Renal cortical epithelial cell (primary cell): Measurements from ENCODE around the gene CDH24. TPM values are rescaled to one million over a fixed set of nuclear protein-coding genes. Genes with fewer than 3 reads are reported as not detected.
"Not testable (repeated sequence)": the region's sequence is repeated elsewhere in the genome, so short reads cannot be mapped to it uniquely, and the experiment has no call there.

Experiments used
- DNase-seq: peaks from one replicate; pipeline ENCODE4 v3.0.0-alpha.2; 2011; ENCODE audit warnings: low read depth
- total RNA-seq: library from RNA; depleted of rRNA; stranded (reverse); fragments of >200 nt; gene quantifications from 2 replicates; pipeline ENCODE4 v1.2.3, GENCODE V29; 2014

Gene CDH24
- total RNA-seq, 1 donor from 2014 or later: 6.1 TPM

GRCh38 chr14:23018107-23018506 lies 39.2 kb downstream of the CDH24 start:
- no peak for DNase-seq

GRCh38 chr14:23017091-23017490 lies 40.2 kb downstream of the CDH24 start:
- no peak for DNase-seq

GRCh38 chr14:23015618-23016017 lies 41.7 kb downstream of the CDH24 start:
- no peak for DNase-seq

GRCh38 chr14:23013749-23014054 lies 43.6 kb downstream of the CDH24 start:
- not testable (repeated sequence) for DNase-seq

DNA sequence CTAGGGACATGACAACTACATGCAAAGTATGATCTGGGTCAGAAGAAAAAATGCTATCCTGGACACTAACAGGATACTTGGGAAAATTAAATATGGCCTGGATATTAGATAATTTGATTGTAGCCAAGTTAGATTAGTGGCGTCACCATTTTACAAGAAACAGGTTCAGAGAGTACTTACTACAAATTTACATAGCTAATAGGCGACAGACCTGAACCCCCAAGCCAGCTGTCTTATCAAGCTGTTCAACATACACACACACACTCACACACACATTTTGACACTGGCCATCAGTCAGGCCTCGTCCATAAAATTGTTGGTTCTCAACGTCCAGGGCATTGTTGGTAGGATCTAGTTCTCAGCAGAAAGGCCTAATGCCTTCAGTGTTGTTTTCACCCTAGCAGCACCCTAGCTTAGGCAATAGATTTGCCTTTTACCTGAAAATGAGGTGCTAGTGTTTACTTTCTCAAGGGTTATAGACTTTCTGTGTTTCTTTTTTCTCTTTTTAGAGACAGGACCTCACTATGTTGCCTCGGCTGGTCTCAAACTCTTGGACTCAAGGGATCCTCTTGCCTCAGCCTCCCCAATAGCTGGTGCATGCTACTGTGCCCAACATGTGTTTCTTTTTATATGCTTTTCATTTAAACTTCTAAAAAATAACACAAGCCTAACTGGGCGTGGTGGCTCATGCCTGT lies 44.1 kb downstream of the CDH24 start:
- DNase-seq: no peak

GRCh38 chr14:23009939-23010726 lies 47.2 kb downstream of the CDH24 start, which contains the start of gene C14orf93:
C14orf93 (minus strand) TSS chr14:23010143; CDS start chr14:22999023, 11,120 bp downstream.
- DNase-seq: peak; percentile 28

DNA sequence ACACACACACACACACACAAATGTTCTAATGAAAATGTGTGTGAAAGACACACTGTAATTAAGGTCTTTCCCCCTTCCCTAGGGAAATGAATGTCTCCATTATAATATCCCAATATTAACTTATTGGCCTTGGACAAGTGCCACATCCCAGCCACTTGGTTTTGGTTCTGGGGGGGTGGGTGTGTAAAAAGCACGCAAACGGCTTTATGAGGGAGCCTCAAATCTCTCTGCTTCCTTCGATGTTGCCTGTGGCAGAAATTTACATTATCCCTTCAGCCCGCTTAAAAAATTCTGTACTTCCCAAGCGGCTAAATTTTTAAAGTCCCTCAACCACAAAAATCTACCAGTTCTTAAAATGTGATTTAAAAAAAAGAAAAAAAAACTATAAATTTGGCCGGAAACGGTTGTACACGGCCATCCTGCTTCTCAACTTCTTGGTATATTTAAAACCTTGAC lies 47.8 kb downstream of the CDH24 start:
- DNase-seq: no peak

- DNase-seq: no peak
Observed at GRCh38 chr14:23008831-23009230, 48.5 kb downstream of the CDH24 start.

DNA sequence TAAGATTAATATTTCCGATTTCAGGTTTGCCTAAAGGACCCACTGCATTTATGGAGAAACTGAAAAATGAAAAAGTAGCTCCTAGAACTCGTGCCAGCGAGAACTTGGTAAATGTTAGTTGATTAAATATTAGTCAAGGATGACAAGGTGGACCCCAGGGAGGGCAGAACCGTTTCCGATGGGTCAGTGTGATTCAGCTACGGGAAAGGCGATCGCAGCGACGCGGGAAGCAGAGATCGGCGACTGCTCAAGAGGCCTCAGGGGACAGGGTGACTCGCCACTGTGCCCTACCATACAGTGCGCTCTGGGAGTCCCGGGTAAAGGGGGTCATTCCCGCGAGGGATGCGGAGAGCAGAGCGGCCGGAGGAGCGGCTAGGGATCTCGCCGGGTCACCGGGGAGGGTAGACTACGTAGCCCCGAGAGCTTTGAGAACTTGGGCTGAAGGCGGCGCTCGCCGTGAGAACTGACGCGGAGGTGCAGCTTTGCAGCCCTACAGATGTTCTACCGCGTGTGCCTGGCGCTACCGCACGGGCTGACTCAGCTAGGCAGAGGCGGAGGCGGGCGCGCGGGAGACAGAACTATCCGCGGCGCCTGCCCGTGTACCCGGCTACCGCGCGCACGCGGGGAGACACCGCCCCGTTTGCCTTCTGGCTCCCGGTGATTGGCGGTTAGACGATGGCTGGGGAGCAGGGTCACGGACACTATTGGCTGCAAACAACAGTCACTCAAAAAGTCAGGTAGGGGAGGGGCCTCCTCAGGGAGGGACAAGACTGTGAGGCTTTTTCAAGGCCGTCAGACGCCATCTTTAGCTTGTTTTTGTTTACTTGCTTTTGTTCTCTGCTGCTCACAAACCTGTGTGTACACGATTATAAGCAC lies 50.5 kb downstream of the CDH24 start:
- peak; percentile 95 for DNase-seq

DNA sequence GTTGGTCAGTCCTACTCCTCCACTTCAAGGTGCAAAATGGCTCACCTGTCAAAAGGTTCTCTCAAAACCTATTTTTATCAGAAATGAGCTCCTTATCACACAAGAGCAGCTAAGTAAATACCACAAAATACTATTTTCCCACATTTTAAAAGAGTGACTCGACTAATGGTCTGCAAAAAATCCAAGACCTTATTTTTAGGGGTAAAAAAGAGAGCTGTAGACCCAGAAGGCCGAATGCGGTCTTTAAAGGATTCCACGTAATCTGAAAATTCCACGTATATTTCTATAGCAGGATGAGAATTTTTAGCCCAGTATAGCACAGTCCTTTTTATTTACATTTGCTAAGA lies 51.2 kb downstream of the CDH24 start:
- no peak for DNase-seq

- DNase-seq: no peak
Observed at GRCh38 chr14:23005451-23006187, 51.7 kb downstream of the CDH24 start.

DNA sequence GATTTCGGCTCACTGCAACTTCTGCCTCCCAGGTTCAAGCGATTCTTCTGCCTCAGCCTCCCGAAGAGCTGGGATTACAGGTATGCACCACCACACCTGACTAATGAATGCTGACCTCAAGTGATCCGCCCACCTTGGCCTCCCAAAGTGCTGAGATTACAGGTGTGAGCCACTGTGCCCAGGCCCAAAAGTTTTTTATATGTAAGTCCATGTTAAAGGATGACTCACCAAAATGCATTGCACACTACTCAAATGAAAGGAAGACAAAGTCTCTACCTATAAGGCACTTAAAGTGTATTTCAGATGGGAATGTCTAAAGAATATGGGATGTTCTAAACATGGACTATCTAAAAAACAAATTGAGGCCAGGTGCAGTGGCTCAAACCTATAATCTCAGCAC lies 53.0 kb downstream of the CDH24 start:
- not testable (repeated sequence) for DNase-seq

- DNase-seq: no peak
Observed at GRCh38 chr14:23002592-23002991, 54.7 kb downstream of the CDH24 start.

DNA sequence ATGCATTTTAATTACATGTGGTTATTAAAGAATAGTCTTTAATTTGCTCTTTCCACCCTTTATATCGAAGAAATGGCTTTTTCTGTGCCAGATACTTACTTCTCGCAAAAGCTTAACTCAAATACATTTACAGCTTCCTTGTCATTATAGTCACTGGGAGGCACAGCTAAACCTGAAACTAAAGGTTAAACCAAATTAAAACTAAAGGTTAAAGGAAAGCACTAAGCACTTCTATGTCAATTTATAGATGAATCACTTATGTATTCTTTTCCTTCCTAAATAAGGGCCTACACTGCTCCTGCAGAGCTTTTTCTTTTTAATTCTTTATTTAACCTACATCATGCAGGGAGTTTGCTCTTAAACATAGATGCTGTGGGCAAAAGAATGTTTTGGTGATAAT lies 56.5 kb downstream of the CDH24 start:
- no peak for DNase-seq

DNA sequence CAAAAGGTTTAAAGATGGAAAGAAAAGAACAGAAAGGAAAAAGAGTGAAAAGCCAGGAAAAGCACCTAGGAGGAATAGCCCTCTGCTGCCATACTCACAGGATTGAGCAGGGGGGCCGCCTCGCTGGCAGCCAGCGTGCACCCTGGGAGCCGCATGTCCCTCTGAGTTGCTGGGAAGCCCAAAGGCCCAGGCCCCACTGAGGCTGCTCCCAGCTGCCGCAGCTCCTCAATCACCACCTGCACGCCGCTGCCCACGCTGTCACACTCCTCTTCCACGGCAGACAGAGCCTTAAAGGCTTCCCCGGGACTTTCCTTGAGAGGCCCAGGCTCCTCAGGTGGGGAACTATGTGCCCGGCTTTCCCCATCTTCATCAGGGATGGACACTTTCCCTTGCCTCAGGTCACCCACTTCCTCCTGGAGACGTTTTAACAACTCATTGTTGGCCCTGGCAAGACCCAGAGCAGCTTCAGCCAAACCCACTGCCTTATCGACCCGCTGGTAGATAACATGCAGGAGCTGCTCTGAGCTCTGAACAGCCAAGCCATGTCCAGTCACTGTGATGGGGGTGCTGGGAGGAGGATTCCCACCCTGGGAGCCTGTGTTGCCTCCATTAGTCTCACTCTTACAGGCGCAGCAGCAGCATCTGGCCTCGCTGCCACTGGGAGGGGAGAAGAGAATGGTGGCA lies 58.8 kb downstream of the CDH24 start:
- no peak for DNase-seq

DNA sequence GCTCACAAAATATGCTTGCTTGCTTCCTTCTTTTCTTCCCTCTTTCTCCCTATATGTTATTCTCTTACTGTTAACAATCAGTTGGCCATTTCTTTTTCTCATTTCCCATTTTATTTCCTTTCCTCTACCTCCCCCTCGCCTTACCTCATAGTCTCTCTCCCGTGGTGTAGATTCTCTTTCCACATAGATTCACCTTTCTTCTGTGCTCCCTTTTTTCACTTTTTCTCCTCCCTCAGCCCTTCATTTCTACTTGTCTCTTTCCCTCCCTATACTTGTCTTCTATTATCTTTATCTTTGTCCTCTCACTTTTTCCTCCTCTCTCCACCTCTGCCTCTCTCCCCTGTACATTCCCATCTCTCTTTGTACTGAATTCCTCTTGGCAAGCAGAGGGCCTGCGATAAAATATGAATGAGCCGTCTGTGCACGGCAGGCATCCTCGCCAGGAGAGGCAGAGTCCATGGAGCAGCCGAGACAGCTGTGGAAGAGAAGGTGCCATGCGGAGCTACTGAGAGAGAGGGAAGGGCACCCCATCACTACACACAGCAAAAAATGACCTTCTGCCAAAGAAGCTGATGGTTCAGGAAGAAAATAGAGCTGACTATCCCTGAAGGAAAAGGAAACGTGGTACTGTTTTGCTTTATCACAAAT lies 59.5 kb downstream of the CDH24 start:
- no peak for DNase-seq
